Measurements from ENCODE around the gene MTMR2. TPM values are rescaled to one million over a fixed set of nuclear protein-coding genes. Genes with fewer than 3 reads are reported as not detected.

The MTMR2 gene
- total and polyA plus RNA-seq, 2 experiments from 2014 or later: 26.6 to 52.6 TPM

GRCh38 chr11:95883381-95883780 lies 40.5 kb downstream of the MTMR2 start:
- H3K4me1 ChIP-seq (ENCODE audit: insufficient read depth): no peaks in the 10 kb centered on the region
- H4K20me1 ChIP-seq (replicated peaks; ENCODE audit: insufficient read depth): no peaks in the 10 kb centered on the region
- DNase-seq (ENCODE audit: low spot score): no peak
- H3F3A ChIP-seq (replicated peaks; ENCODE audit: low read depth): no peaks in the 10 kb centered on the region
- H3K27ac ChIP-seq (ENCODE audit: low read depth): no peak overlapping the region
- peaks cover 4% of the 10 kb centered on the region; the same call in 1 of the 2 replicates for H3K36me3 ChIP-seq (ENCODE audit: insufficient read depth)
- no peak overlapping the region for H3K4me2 ChIP-seq
- no peak for TF ChIP-seq ETS1 (IDR thresholded peaks at IDR 0.05)
- no peak for TF ChIP-seq ZNF462 (CRISPR knock-in tag; IDR thresholded peaks at IDR 0.05)
- no peak for TF ChIP-seq CTCF (conservative IDR thresholded peaks at IDR 0.05; ENCODE audit: low read depth in 2 of 2)
- no peak for TF ChIP-seq EZH2 (IDR thresholded peaks at IDR 0.05; ENCODE audit: low read depth, unreplicated experiment)
- TF ChIP-seq CREB1 (CRISPR knock-in tag; IDR thresholded peaks at IDR 0.05; ENCODE audit: low read depth): no peak
- TF ChIP-seq EZH2phosphoT487 (IDR thresholded peaks at IDR 0.05; ENCODE audit: unreplicated experiment): no peak
- TF ChIP-seq ZNF114 (CRISPR knock-in tag; IDR thresholded peaks at IDR 0.05): no peak
- TF ChIP-seq POLR2AphosphoS5 (IDR thresholded peaks at IDR 0.05; ENCODE audit: low read depth): no peak
- TF ChIP-seq STAT1 (IDR thresholded peaks at IDR 0.05; ENCODE audit: unreplicated experiment): no peak
- TF ChIP-seq ZNF331 (CRISPR knock-in tag; IDR thresholded peaks at IDR 0.05; ENCODE audit: low read depth): no peak
- no peak for TF ChIP-seq NANOG (IDR thresholded peaks at IDR 0.05; ENCODE audit: borderline replicate concordance)
- TF ChIP-seq JUNB (IDR thresholded peaks at IDR 0.05; ENCODE audit: unreplicated experiment): no peak
- no peak for TF ChIP-seq REST (IDR thresholded peaks at IDR 0.05; ENCODE audit: unreplicated experiment)
- Mint-ChIP-seq H3K27ac (no peak overlapping the region), H3K4me3 (no peak overlapping the region), H3K27me3 (ENCODE audit: insufficient read depth, low read depth, poor library complexity) (no peaks in the 10 kb centered on the region), H3K36me3 (ENCODE audit: low read depth) (peaks cover 13% of the 10 kb centered on the region), H3K4me1 (no peaks in the 10 kb centered on the region), H3K9me3 (no peaks in the 10 kb centered on the region)
- ATAC-seq: no peak
- H2AFZ ChIP-seq: no peak overlapping the region
- no peaks in the 10 kb centered on the region for H3K9me2 ChIP-seq (ENCODE audit: insufficient read depth)
- H3K4me3 ChIP-seq: no peak overlapping the region
- H3K79me2 ChIP-seq (replicated peaks; ENCODE audit: insufficient read depth): no peaks in the 10 kb centered on the region
- H3K27me3 ChIP-seq (ENCODE audit: insufficient read depth): no peaks in the 10 kb centered on the region

Data from GM23338 (cell line).